Naive thymus-derived CD8-positive, alpha-beta T cell (primary cell): Measurements from ENCODE around the gene PODXL2. TPM values are rescaled to one million over a fixed set of nuclear protein-coding genes. Genes with fewer than 3 reads are reported as not detected.

Experiments
- ATAC-seq, 2 donors: fragments of 150-1000 bp; cut with Tn5 transposase in 1 of 2; sonication (Bioruptor Pico), chemical (Tn5 transposase) in 1 of 2; 1 replicate in 1 of 2; 2 replicates in 1 of 2; pipeline ENCODE4 v1.10.0; 2021; ENCODE audit warnings: mild to moderate bottlenecking in 2 of 2, moderate library complexity in 2 of 2
- POLR2A ChIA-PET: fragments of 350-600 bp; sonication (Branson Sonifier 250); formaldehyde crosslinking; loops from one replicate; lab custom pipeline; 2021; ENCODE audit warnings: antibody characterized with exemption; lab: Charles Lee
- DNase-seq, 10 donors: peaks; one replicate each; pipeline versions ENCODE4 v3.0.0 to v3.0.0-alpha.2; 2020 to 2022
- H3K27ac Mint-ChIP-seq, 10 donors: one replicate each; pipeline ENCODE4 v1.8.0; 2020 to 2022; ENCODE audit warnings: mild to moderate bottlenecking in 10 of 10, mixed read lengths in 10 of 10, moderate library complexity in 4 of 10, inconsistent platforms in 1 of 10
- H3K27me3 Mint-ChIP-seq, 5 donors: one replicate each; pipeline ENCODE4 v1.8.0; 2021 to 2022; ENCODE audit warnings: mixed read lengths in 5 of 5
- H3K36me3 Mint-ChIP-seq, 3 donors: one replicate each; pipeline ENCODE4 v1.8.0; 2020 to 2022; ENCODE audit warnings: mixed read lengths in 3 of 3, mild to moderate bottlenecking in 2 of 3, inconsistent platforms in 1 of 3
- H3K4me1 Mint-ChIP-seq, 4 donors: one replicate each; pipeline ENCODE4 v1.8.0; 2021 to 2022; ENCODE audit warnings: mixed read lengths in 4 of 4
- H3K4me3 Mint-ChIP-seq, 10 donors: one replicate each; pipeline ENCODE4 v1.8.0; 2020 to 2022; ENCODE audit warnings: mild to moderate bottlenecking in 10 of 10, mixed read lengths in 10 of 10, moderate library complexity in 6 of 10, inconsistent platforms in 1 of 10
- H3K9me3 Mint-ChIP-seq, 9 donors: one replicate each; pipeline ENCODE4 v1.8.0; 2020 to 2022; ENCODE audit warnings: mixed read lengths in 9 of 9, mild to moderate bottlenecking in 3 of 9, inconsistent platforms in 1 of 9, moderate library complexity in 1 of 9
- polyA plus RNA-seq, 3 donors: library from polyadenylated mRNA; unstranded; fragments of 300-500 nt; fragmentation: Illumina TruSeq; gene quantifications; one replicate each; pipeline ENCODE4 v1.2.3, GENCODE V29; 2021
- total RNA-seq, 8 experiments: library from RNA in 2 of 8; stranded (reverse) in 2 of 8; gene quantifications; one replicate each; pipeline ENCODE4 v1.2.3 and lab custom pipeline; 2021 to 2026

Gene PODXL2
- total and polyA plus RNA-seq, 5 experiments from 2014 or later: 0.66 to 4.1 (median 2.6) TPM

GRCh38 chr3:127691974-127692373 lies 63.0 kb downstream of the PODXL2 start:
- Mint-ChIP-seq H3K4me1 (peaks cover 0 to 4% (median 2%) of the 10 kb centered on the region in 4 donors), H3K4me3 (no peak overlapping the region), H3K27me3 (peaks cover 0 to 2% (median 0%) of the 10 kb centered on the region in 5 donors), H3K36me3 (no peaks in the 10 kb centered on the region), H3K27ac (no peak overlapping the region), H3K9me3 (no peaks in the 10 kb centered on the region)
- DNase-seq: no peak
- POLR2A ChIA-PET: interaction anchor here (0.7 kb wide), 1 partner anchor 10 kb away, joined by 4 read pairs; no protein-coding TSS in a partner anchor
- ATAC-seq: no peak

GRCh38 chr3:127692501-127693335 lies 63.7 kb downstream of the PODXL2 start:
- H3K9me3 Mint-ChIP-seq: no peaks in the 10 kb centered on the region
- no peaks in the 10 kb centered on the region for H3K36me3 Mint-ChIP-seq
- DNase-seq (no peak), ATAC-seq (no peak)
- peaks cover 0 to 7% (median 4%) of the 10 kb centered on the region in 4 donors for H3K4me1 Mint-ChIP-seq
- H3K27ac Mint-ChIP-seq: no peak overlapping the region
- H3K27me3 Mint-ChIP-seq: peaks cover 0 to 2% (median 0%) of the 10 kb centered on the region in 5 donors
- POLR2A ChIA-PET: no interaction called here
- H3K4me3 Mint-ChIP-seq: no peak overlapping the region

GRCh38 chr3:127693336-127693843 lies 64.4 kb downstream of the PODXL2 start:
- POLR2A ChIA-PET: interaction anchor here (0.6 to 0.9 kb wide), 2 partner anchors 64 to 149 kb away, joined by 3 to 4 read pairs; no protein-coding TSS in a partner anchor
- Mint-ChIP-seq H3K9me3 (no peaks in the 10 kb centered on the region), H3K36me3 (no peaks in the 10 kb centered on the region), H3K4me3 (no peak overlapping the region), H3K4me1 (peaks cover 0 to 7% (median 4%) of the 10 kb centered on the region in 4 donors), H3K27ac (peak overlapping the region in 2 of 10 donors; percentile 14 to 43), H3K27me3 (peaks cover 0 to 2% (median 0%) of the 10 kb centered on the region in 5 donors)
- no peak for DNase-seq
- ATAC-seq: no peak

GRCh38 chr3:127694467-127695215 lies 65.7 kb downstream of the PODXL2 start:
- H3K27me3 Mint-ChIP-seq: peaks cover 0 to 2% (median 0%) of the 10 kb centered on the region in 5 donors
- ATAC-seq: peak; percentile 78 to 89
- H3K9me3 Mint-ChIP-seq: no peaks in the 10 kb centered on the region
- H3K4me1 Mint-ChIP-seq: peaks cover 0 to 7% (median 4%) of the 10 kb centered on the region in 4 donors
- DNase-seq: peak in 8 of 10 donors; percentile 27 to 74 (median 43)
- POLR2A ChIA-PET: interaction anchor here (0.6 to 0.9 kb wide), 2 partner anchors 36 to 65 kb away, joined by 4 to 6 read pairs; no protein-coding TSS in a partner anchor
- H3K4me3 Mint-ChIP-seq: no peak overlapping the region
- no peak overlapping the region for H3K27ac Mint-ChIP-seq
- no peaks in the 10 kb centered on the region for H3K36me3 Mint-ChIP-seq

- Mint-ChIP-seq H3K4me3 (no peak overlapping the region), H3K4me1 (peaks cover 0 to 7% (median 4%) of the 10 kb centered on the region in 4 donors), H3K9me3 (peaks cover 0 to 2% (median 0%) of the 10 kb centered on the region in 9 donors), H3K27me3 (peaks cover 0 to 6% (median 0%) of the 10 kb centered on the region in 5 donors), H3K27ac (no peak overlapping the region), H3K36me3 (no peaks in the 10 kb centered on the region)
- ATAC-seq (peak; percentile 80 to 82), DNase-seq (peak in 7 of 10 donors; percentile 23 to 74 (median 40))
- POLR2A ChIA-PET: interaction anchor here (0.6 to 1.4 kb wide), 2 partner anchors 25 to 105 kb away, joined by 3 read pairs; partner anchors contain the start of gene ABTB1
Measured at GRCh38 chr3:127697551-127698240, 68.7 kb downstream of the PODXL2 start.

- Mint-ChIP-seq H3K27ac (no peak overlapping the region), H3K4me3 (no peak overlapping the region), H3K27me3 (peaks cover 0 to 4% (median 0%) of the 10 kb centered on the region in 5 donors), H3K9me3 (peaks cover 0 to 2% (median 0%) of the 10 kb centered on the region in 9 donors), H3K4me1 (peaks cover 0 to 7% (median 3%) of the 10 kb centered on the region in 4 donors), H3K36me3 (no peaks in the 10 kb centered on the region)
- DNase-seq (no peak), ATAC-seq (no peak)
- POLR2A ChIA-PET: interaction anchor here (1.4 kb wide), 1 partner anchor 26 kb away, joined by 3 read pairs; the partner anchor contains the start of gene ABTB1
Measured at GRCh38 chr3:127698286-127698685, 69.3 kb downstream of the PODXL2 start.

- Mint-ChIP-seq H3K9me3 (peaks cover 0 to 7% (median 2%) of the 10 kb centered on the region in 9 donors), H3K36me3 (no peaks in the 10 kb centered on the region), H3K4me1 (peaks cover 0 to 7% (median 2%) of the 10 kb centered on the region in 4 donors), H3K27ac (no peak overlapping the region), H3K27me3 (peaks cover 0 to 4% (median 0%) of the 10 kb centered on the region in 5 donors), H3K4me3 (no peak overlapping the region)
- POLR2A ChIA-PET: no interaction called here
- DNase-seq: peak in 1 of 10 donors; percentile 52
- no peak for ATAC-seq
Measured at GRCh38 chr3:127698691-127699415, 69.9 kb downstream of the PODXL2 start.

- no peak for DNase-seq
- Mint-ChIP-seq H3K4me3 (no peak overlapping the region), H3K9me3 (peaks cover 0 to 10% (median 4%) of the 10 kb centered on the region in 9 donors), H3K4me1 (peaks cover 0 to 7% (median 2%) of the 10 kb centered on the region in 4 donors), H3K27ac (peak overlapping the region in 1 of 10 donors; percentile 33), H3K27me3 (peaks cover 0 to 4% (median 0%) of the 10 kb centered on the region in 5 donors), H3K36me3 (no peaks in the 10 kb centered on the region)
- POLR2A ChIA-PET: no interaction called here
- ATAC-seq: no peak
Measured at GRCh38 chr3:127699416-127700300, 70.7 kb downstream of the PODXL2 start.

GRCh38 chr3:127700406-127700805 lies 71.4 kb downstream of the PODXL2 start:
- POLR2A ChIA-PET: interaction anchor here (0.7 kb wide), 1 partner anchor 1226 kb away, joined by 5 read pairs; no protein-coding TSS in a partner anchor
- DNase-seq: no peak
- H3K4me3 Mint-ChIP-seq: no peak overlapping the region
- ATAC-seq: no peak
- no peak overlapping the region for H3K27ac Mint-ChIP-seq
- peaks cover 0 to 11% (median 4%) of the 10 kb centered on the region in 9 donors for H3K9me3 Mint-ChIP-seq
- H3K4me1 Mint-ChIP-seq: peaks cover 0 to 7% (median 2%) of the 10 kb centered on the region in 4 donors
- H3K36me3 Mint-ChIP-seq: no peaks in the 10 kb centered on the region
- peaks cover 0 to 4% (median 0%) of the 10 kb centered on the region in 5 donors for H3K27me3 Mint-ChIP-seq

- peaks cover 0 to 4% (median 0%) of the 10 kb centered on the region in 5 donors for H3K27me3 Mint-ChIP-seq
- POLR2A ChIA-PET: interaction anchor here (0.7 kb wide), 1 partner anchor 1227 kb away, joined by 5 read pairs; no protein-coding TSS in a partner anchor
- H3K4me3 Mint-ChIP-seq: no peak overlapping the region
- no peaks in the 10 kb centered on the region for H3K36me3 Mint-ChIP-seq
- H3K27ac Mint-ChIP-seq: peak overlapping the region in 1 of 10 donors; percentile 52
- DNase-seq (no peak), ATAC-seq (no peak)
- H3K4me1 Mint-ChIP-seq: peaks cover 0 to 7% (median 2%) of the 10 kb centered on the region in 4 donors
- H3K9me3 Mint-ChIP-seq: peaks cover 0 to 11% (median 4%) of the 10 kb centered on the region in 9 donors
Measured at GRCh38 chr3:127701280-127701911, 72.4 kb downstream of the PODXL2 start.
